Ishikawa (cell line): Measurements from ENCODE around the gene VAV3.

ENCODE experiments used
- CEBPB ChIP-seq: IDR thresholded peaks from 2 replicates; pipeline ENCODE4 v1.6.1; 2012
- RAD21 ChIP-seq: IDR thresholded peaks from 2 replicates; pipeline ENCODE4 v1.6.1; 2012; ENCODE audit warnings: low read depth
- TAF1 ChIP-seq: IDR thresholded peaks from 2 replicates; pipeline ENCODE4 v1.6.1; 2012; ENCODE audit warnings: low read depth, mild to moderate bottlenecking
- TF ChIP-seq, protein P1 (sequence below): IDR thresholded peaks from 2 replicates; pipeline ENCODE4 v1.6.1; 2012

DNA sequence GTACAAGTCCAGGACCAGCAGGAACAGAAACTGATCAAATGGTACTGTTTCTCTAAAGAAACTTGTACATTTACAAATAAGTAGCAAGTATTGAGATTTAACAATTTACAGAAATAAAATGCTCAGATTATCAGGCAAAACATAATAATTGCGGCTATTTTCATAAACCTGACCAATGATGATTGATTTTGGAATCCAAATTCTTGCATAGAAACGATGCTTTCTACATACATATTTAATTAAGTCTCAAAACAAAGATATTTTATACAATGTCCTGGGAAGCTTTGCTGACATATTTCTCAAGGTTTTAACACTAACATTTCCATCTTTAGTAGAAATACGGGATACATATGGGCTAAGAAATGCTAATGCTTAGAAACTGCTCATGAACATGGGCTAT is 157.1 kb downstream of the VAV3 start:
- TF ChIP-seq CEBPB: no peak
- TF ChIP-seq RAD21: no peak
- TF ChIP-seq, protein P1, sequence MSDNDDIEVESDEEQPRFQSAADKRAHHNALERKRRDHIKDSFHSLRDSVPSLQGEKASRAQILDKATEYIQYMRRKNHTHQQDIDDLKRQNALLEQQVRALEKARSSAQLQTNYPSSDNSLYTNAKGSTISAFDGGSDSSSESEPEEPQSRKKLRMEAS: no peak
- TF ChIP-seq TAF1: no peak
